OCI-LY1 (cell line): Measurements from ENCODE around the gene SYN1.

Experiments used
- H2AFZ ChIP-seq: fragments of 200-600 bp; sonication (generic), shearing (Covaris generic); 2 replicates; pipeline ENCODE4 v1.6.0; 2014; ENCODE audit warnings: antibody characterized with exemption, mild to moderate bottlenecking, low read length
- H3F3A ChIP-seq: fragments of 200-600 bp; sonication (generic), shearing (Covaris generic); 2 replicates; pipeline ENCODE4 v1.6.0; 2014; ENCODE audit warnings: mild to moderate bottlenecking, antibody characterized with exemption, low read length, moderate library complexity; ENCODE audit not compliant: insufficient read depth
- H3K27ac ChIP-seq: fragments of 200-600 bp; sonication (generic); 2 replicates; pipeline ENCODE4 v1.5.1; 2014; ENCODE audit warnings: low read length, mixed run types, mild to moderate bottlenecking, low read depth; ENCODE audit not compliant: poor library complexity, severe bottlenecking
- H3K27me3 ChIP-seq: fragments of 200-600 bp; sonication (generic); 2 replicates; pipeline ENCODE4 v1.6.0; 2014; ENCODE audit warnings: antibody characterized with exemption, mild to moderate bottlenecking, low read length, moderate library complexity; ENCODE audit not compliant: insufficient read depth
- H3K36me3 ChIP-seq: fragments of 200-600 bp; sonication (generic); 2 replicates; pipeline ENCODE4 v1.6.1; 2014; ENCODE audit warnings: mild to moderate bottlenecking, antibody characterized with exemption, low read length, moderate library complexity, mixed read lengths; ENCODE audit not compliant: insufficient read depth
- H3K4me1 ChIP-seq: fragments of 200-600 bp; sonication (generic); 2 replicates; pipeline ENCODE4 v1.5.1; 2014; ENCODE audit warnings: mild to moderate bottlenecking, low read length, moderate library complexity; ENCODE audit not compliant: insufficient read depth, severe bottlenecking
- H3K4me2 ChIP-seq: fragments of 200-600 bp; sonication (generic), shearing (Covaris generic); 2 replicates; pipeline ENCODE4 v1.6.1; 2014; ENCODE audit warnings: low read length
- H3K4me3 ChIP-seq: fragments of 200-600 bp; sonication (generic); 2 replicates; pipeline ENCODE4 v1.5.1; 2014; ENCODE audit warnings: low read length, low read depth, mild to moderate bottlenecking, mixed read lengths; ENCODE audit not compliant: poor library complexity, severe bottlenecking
- H3K79me2 ChIP-seq: fragments of 200-600 bp; shearing (Covaris generic); 2 replicates; pipeline ENCODE4 v1.6.1; 2016; ENCODE audit warnings: mixed run types, low read length, mixed read lengths; ENCODE audit not compliant: insufficient read depth
- H3K9ac ChIP-seq: fragments of 200-600 bp; sonication (generic), shearing (Covaris generic); 2 replicates; pipeline ENCODE4 v1.6.1; 2014; ENCODE audit warnings: mild to moderate bottlenecking, low read length, mixed read lengths
- H3K9me2 ChIP-seq: fragments of 200-600 bp; sonication (generic), shearing (Covaris generic); 2 replicates; pipeline ENCODE4 v1.6.1; 2014; ENCODE audit warnings: low read depth, mild to moderate bottlenecking, low read length, mixed read lengths
- H3K9me3 ChIP-seq: fragments of 200-600 bp; shearing (Covaris generic); 2 replicates; pipeline ENCODE4 v1.6.1; 2014; ENCODE audit warnings: low read length, mixed read lengths
- H4K20me1 ChIP-seq: fragments of 200-600 bp; sonication (generic), shearing (Covaris generic); 2 replicates; pipeline ENCODE4 v1.6.0; 2016; ENCODE audit warnings: mild to moderate bottlenecking, low read length; ENCODE audit not compliant: insufficient read depth
- CTCF ChIP-seq: fragments of 200-600 bp; sonication (generic), shearing (Covaris generic); IDR thresholded peaks from 2 replicates; pipeline ENCODE4 v1.5.1; 2017; ENCODE audit warnings: mild to moderate bottlenecking, antibody characterized with exemption, low read length, moderate library complexity, mixed read lengths
- EZH2 ChIP-seq: fragments of 200-600 bp; sonication (generic), shearing (Covaris generic); IDR thresholded peaks from 2 replicates; pipeline ENCODE4 v1.8.0; 2017; ENCODE audit warnings: borderline replicate concordance, mixed run types, mild to moderate bottlenecking, antibody characterized with exemption, low read length, moderate library complexity, mixed read lengths

Gene SYN1

GRCh38 chrX:47576021-47576898, 43.4 kb downstream of the SYN1 start:
- Histone ChIP-seq H3K4me1 (no peaks in the 10 kb centered on the region), H3K79me2 (no peaks in the 10 kb centered on the region), H3K27ac (no peak overlapping the region), H3K9me3 (no peaks in the 10 kb centered on the region), H3K4me3 (no peak overlapping the region), H3K4me2 (no peak overlapping the region), H3K27me3 (no peaks in the 10 kb centered on the region), H4K20me1 (no peaks in the 10 kb centered on the region), H3F3A (no peaks in the 10 kb centered on the region), H2AFZ (no peak overlapping the region), H3K36me3 (peaks cover 7% of the 10 kb centered on the region), H3K9me2 (no peaks in the 10 kb centered on the region), H3K9ac (no peak overlapping the region)
- TF ChIP-seq CTCF (no peak), EZH2 (no peak)

GRCh38 chrX:47574547-47575301, 44.9 kb downstream of the SYN1 start:
- no peak overlapping the region for H3K27ac ChIP-seq
- no peaks in the 10 kb centered on the region for H3K79me2 ChIP-seq
- TF ChIP-seq EZH2 = no peak
- TF ChIP-seq CTCF = no peak
- peaks cover 9% of the 10 kb centered on the region for H3K36me3 ChIP-seq
- H3K4me1 ChIP-seq = no peaks in the 10 kb centered on the region
- H3K4me2 ChIP-seq = no peak overlapping the region
- H2AFZ ChIP-seq = no peak overlapping the region
- no peaks in the 10 kb centered on the region for H3K9me3 ChIP-seq
- no peaks in the 10 kb centered on the region for H3K27me3 ChIP-seq
- H4K20me1 ChIP-seq = no peaks in the 10 kb centered on the region
- no peak overlapping the region for H3K4me3 ChIP-seq
- H3F3A ChIP-seq = no peaks in the 10 kb centered on the region
- H3K9ac ChIP-seq = no peak overlapping the region
- no peaks in the 10 kb centered on the region for H3K9me2 ChIP-seq

GRCh38 chrX:47574076-47574546, 45.5 kb downstream of the SYN1 start:
- Histone ChIP-seq H3K4me2 (no peak overlapping the region), H3K27me3 (no peaks in the 10 kb centered on the region), H3K9me2 (no peaks in the 10 kb centered on the region), H3K4me1 (no peaks in the 10 kb centered on the region), H3F3A (no peaks in the 10 kb centered on the region), H3K4me3 (no peak overlapping the region), H3K79me2 (no peaks in the 10 kb centered on the region), H3K27ac (no peak overlapping the region), H3K9me3 (no peaks in the 10 kb centered on the region), H3K9ac (no peak overlapping the region), H3K36me3 (peaks cover 15% of the 10 kb centered on the region), H4K20me1 (no peaks in the 10 kb centered on the region), H2AFZ (no peak overlapping the region)
- TF ChIP-seq EZH2 = no peak
- TF ChIP-seq CTCF = no peak
